B cell (primary cell): ENCODE data around the gene CAMTA1.

Experiments
- EZH2 ChIP-seq: IDR thresholded peaks from 2 replicates; pipeline ENCODE4 v1.6.1; 2012; ENCODE audit warnings: borderline replicate concordance, low read depth, mild to moderate bottlenecking, moderate library complexity, low read length; ENCODE audit not compliant: insufficient read depth, poor library complexity, severe bottlenecking
- TF ChIP-seq, protein P1 (sequence below): fragments of 200-600 bp; IDR thresholded peaks from one replicate; pipeline ENCODE4 v1.8.0; 2022; ENCODE audit warnings: antibody characterized with exemption, mild to moderate bottlenecking

DNA sequence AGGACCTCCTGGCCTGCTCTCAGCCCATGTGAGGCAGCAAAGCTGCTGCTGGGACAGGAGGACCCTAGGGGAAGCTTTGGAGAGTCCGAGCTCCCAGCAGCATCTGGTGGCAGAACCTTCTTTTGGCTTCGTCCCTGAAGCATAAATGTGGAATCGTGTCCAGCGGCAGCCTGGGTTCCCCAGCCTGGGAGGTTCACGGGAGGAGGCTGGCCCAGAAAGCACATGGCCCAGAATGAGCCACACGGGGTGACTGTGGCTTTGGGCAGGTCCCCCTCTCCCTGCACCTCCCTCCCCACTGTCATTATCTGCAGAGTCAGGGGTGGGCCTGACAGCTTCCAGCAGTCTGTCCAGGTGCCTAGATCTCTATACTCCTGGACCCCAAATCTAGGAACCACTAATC is 667.8 kb downstream of the CAMTA1 start:
- TF ChIP-seq, protein P1, sequence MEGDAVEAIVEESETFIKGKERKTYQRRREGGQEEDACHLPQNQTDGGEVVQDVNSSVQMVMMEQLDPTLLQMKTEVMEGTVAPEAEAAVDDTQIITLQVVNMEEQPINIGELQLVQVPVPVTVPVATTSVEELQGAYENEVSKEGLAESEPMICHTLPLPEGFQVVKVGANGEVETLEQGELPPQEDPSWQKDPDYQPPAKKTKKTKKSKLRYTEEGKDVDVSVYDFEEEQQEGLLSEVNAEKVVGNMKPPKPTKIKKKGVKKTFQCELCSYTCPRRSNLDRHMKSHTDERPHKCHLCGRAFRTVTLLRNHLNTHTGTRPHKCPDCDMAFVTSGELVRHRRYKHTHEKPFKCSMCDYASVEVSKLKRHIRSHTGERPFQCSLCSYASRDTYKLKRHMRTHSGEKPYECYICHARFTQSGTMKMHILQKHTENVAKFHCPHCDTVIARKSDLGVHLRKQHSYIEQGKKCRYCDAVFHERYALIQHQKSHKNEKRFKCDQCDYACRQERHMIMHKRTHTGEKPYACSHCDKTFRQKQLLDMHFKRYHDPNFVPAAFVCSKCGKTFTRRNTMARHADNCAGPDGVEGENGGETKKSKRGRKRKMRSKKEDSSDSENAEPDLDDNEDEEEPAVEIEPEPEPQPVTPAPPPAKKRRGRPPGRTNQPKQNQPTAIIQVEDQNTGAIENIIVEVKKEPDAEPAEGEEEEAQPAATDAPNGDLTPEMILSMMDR = no peak
- TF ChIP-seq EZH2 = no peak
